HG03520 (cell line): ENCODE data around the gene IMPG1.

Experiments
- ATAC-seq: cut with Tn5 transposase; IDR thresholded peaks from one replicate; pipeline ENCODE4 v1.9.1; 2021; ENCODE audit warnings: mild to moderate bottlenecking, moderate library complexity; ENCODE audit not compliant: unreplicated experiment

IMPG1 gene

DNA sequence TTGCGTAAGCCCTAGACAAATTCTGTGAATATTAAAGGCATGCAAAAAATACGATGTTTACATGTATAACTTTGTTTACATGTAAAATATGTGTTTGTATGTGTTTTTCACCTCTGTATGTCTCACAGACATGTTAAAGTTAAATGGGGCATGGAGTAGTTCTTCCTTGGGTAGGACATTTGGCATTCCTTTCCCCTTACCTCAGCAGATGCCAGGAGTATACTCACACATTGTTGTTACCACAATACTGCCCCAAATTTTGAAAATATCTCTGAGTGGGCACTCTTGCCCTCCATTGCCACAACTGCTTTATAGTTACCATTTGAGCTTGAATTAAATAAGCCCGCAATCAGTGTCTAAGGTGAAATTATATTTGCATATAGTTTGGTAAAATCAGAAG lies 175.9 kb downstream of the IMPG1 start:
- no peak for ATAC-seq

DNA sequence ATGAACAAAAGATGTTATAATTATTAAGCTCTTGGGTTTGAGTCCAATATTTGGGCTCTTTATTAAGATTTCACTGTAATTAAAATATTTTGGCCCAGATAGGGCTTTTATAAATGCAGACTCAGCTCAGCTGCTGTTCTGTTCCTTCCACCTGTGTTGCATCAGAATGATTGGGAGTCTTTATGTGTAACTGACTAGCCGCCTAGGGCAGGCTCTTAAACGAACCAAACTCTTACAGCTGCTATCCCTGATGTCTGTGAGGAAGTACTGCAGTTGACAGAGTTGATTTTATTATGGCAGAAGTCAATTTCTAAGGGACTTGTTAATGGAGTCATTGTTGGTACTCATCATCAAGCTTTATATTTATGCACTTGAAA lies 178.7 kb downstream of the IMPG1 start:
- no peak for ATAC-seq

DNA sequence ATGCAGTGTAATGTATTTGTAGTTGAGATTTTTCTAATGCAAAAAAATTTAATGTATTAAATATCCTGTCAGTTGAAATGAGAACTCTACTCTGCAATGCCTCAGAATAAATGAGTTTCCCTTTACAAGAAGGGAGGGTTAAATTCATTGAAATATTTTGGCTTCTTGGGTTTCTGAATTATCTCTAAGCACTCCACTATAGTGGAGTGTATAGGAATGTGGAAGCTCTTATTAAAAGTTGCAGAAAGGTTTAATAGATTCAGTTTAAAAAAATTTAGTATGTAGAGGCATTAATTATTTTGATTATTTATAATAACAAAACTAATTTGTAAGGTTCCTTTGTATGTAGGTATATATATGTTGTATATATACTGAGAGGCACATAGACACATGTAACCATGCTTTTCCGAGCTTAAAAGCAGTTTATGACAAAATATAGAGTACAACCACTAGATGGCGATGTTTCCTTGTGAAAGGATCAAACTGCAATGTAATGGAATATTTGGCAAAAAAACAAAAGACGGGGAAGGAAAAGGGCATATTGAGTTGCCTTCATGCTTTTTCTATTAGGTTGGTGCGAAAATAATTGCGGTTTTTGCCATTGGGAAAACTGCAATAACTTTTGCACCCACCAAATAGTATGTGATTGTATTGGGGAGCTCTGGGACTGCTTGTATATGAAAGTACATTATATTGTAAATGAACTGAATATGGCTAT lies 179.2 kb downstream of the IMPG1 start:
- peak; percentile 85 for ATAC-seq

DNA sequence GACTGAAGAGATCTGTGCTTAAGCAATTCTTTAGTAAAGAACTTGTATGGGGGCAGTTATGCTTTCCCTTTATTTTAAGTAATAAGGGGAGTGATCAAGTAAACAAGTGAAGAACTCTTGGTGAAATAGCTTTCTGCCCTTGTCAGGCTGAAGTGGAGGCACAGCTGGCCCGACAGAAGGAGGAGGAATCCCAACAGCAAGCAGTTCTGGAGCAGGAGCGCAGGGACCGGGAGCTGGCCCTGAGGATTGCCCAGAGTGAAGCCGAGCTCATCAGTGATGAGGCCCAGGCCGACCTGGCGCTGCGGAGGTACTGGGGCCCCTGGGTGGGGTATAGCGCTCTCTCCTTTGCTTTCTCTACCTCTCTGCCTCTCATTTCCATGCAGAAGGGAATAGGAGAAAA lies 180.1 kb downstream of the IMPG1 start:
- no peak for ATAC-seq

DNA sequence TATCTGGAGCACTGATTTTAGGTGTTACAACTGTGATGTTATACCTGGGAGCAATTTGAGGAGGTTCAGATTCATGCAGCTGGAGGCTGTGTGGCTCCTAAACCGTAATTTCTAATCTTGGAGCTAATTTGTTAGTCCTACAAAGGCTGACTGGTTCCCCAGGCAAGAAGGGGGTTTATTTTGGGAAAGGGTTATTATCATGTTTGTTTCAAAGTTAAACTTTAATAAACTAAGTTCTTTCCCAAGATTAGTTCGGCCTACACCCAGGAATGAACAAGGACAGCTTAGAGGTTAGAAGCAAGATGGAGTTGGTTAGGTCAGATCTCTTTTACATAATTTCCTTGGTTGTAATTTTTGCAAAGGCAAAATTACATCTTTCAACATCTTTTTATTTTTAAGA lies 187.6 kb downstream of the IMPG1 start:
- no peak for ATAC-seq

DNA sequence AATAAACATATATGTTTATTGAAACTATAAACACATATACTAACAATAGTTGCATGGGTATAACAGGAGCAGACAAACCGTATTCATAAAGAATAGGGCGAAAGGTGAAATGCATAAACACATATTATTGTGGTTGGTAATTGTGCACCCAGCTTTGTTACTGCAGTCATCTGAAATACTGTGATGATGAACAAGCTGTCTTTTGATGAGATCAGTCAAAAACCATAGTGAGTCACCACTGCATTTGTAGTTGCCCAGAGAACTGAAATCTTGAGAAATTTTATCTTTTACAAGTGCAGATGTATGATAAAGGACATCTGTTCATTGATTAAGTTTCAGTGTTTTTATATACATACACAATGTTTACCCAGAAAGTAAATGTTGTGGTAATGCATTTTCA lies 189.7 kb downstream of the IMPG1 start:
- ATAC-seq: no peak

DNA sequence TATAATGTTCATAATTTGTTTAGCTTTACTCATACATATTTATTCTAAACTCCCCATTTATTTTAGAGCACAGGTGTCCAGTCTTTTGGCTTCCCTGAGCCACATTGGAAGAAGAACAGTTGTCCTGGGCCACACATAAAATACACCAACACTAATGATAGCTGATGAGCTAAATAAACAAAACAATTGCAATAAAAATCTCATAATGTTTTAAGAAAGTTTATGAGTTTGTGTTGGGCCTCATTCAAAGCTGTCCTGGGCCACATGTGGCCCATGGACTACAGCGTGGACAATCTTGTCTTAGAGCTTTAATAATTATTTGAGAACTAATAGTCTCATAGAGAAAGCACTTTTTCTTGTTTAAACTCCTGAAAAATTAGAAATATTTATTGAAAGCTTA lies 192.2 kb downstream of the IMPG1 start:
- ATAC-seq: no peak

DNA sequence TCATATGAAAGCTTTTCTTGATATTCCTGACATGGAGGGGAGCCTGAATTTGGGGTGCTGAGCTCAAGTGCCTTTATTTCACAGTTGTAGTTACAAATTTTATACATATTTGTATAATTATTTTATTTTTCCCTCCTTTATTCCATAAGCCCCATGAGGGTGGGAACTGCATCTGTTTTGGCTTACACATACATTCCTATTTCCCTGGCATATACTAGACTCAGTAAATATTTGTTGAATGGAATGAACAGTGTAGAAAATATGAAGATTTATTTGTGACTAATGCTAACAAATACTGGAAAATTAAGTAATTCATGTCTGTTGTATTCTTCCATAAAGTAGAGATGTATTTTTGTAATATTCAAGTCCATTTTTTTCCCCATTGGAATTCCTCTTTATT lies 196.3 kb downstream of the IMPG1 start:
- no peak for ATAC-seq

DNA sequence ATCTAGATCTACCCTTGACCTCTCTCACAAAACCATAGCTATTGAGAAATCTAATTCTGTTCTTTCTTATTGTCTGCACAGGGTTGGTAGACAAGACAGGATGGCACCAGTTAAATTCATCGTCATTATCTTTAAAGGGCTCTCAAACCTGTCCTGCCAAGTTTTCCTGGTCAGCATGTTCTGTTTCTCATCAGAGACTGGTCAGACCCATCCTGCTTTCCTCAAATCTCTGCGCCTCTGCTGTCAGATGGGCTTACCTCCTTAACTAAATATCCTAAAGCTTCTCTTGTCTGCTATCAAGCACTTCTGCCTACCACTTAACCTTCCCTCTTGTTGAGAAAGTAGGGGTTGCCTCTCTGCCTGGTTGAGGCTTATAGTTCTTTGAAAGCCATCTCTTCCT lies 198.2 kb downstream of the IMPG1 start:
- no peak for ATAC-seq
